Tibial nerve (tissue), 4 donors: ENCODE measurements around the gene COL11A2. TPM values are rescaled to one million over a fixed set of nuclear protein-coding genes. Genes with fewer than 3 reads are reported as not detected.

Source experiments
- DNase-seq, 2 donors: peaks; one replicate each; pipeline ENCODE4 v3.0.0-alpha.2; 2019; ENCODE audit warnings: low spot score in 2 of 2
- H3K27ac ChIP-seq, 4 donors: fragments of 200-600 bp; sonication (generic) in 3 of 4; one replicate each; pipeline ENCODE4 v1.5.1; 2017 to 2019; ENCODE audit warnings: mild to moderate bottlenecking in 1 of 4
- H3K27me3 ChIP-seq, 2 donors: fragments of 200-600 bp; sonication (generic) in 1 of 2; one replicate each; pipeline versions ENCODE4 v1.5.1 to v1.6.0; 2017 to 2019
- H3K36me3 ChIP-seq, 3 donors: fragments of 200-600 bp; sonication (generic); one replicate each; pipeline ENCODE4 v1.5.1; 2018 to 2019
- H3K4me1 ChIP-seq, 4 donors: fragments of 200-600 bp; sonication (generic) in 3 of 4; one replicate each; pipeline ENCODE4 v1.5.1; 2017 to 2019
- H3K4me3 ChIP-seq, 4 donors: fragments of 200-600 bp; sonication (generic) in 3 of 4; one replicate each; pipeline ENCODE4 v1.5.1; 2017 to 2019; ENCODE audit warnings: mild to moderate bottlenecking in 1 of 4, moderate library complexity in 1 of 4
- H3K9me3 ChIP-seq, 4 donors: fragments of 200-600 bp; sonication (generic) in 3 of 4; one replicate each; pipeline ENCODE4 v1.5.1; 2017 to 2019
- CTCF ChIP-seq, 5 experiments: fragments of 200-600 bp in 3 of 5; fragments of 450-650 bp in 2 of 5; sonication (generic) in 3 of 5; IDR thresholded peaks; one replicate each; pipeline ENCODE4 v1.5.1; 2016 to 2019; ENCODE audit warnings: antibody characterized with exemption in 5 of 5, mild to moderate bottlenecking in 3 of 5, moderate library complexity in 2 of 5
- EP300 ChIP-seq, 2 donors: sonication (generic); formaldehyde crosslinking; IDR thresholded peaks; one replicate each; pipeline ENCODE4 v1.6.1; 2017; ENCODE audit warnings: antibody characterized with exemption in 2 of 2, mild to moderate bottlenecking in 1 of 2
- POLR2A ChIP-seq, 2 donors: fragments of 450-650 bp; IDR thresholded peaks; one replicate each; pipeline ENCODE4 v1.6.1; 2017; ENCODE audit warnings: antibody characterized with exemption in 2 of 2, mild to moderate bottlenecking in 2 of 2, moderate library complexity in 2 of 2
- whole genome bisulfite sequencing, 2 donors: methylation state at CpG; one replicate each; pipeline ENCODE4 v1.1.5; 2018; 5-methylcytosine and 5-hydroxymethylcytosine counted together
- total RNA-seq, 4 donors: library from RNA; depleted of rRNA; stranded (reverse); fragments of >200 nt; gene quantifications; one replicate each; pipeline ENCODE4 v1.1.0, GENCODE V29; 2016

Gene COL11A2
- total RNA-seq, 4 donors from 2014 or later, result 1.5 to 4.3 (median 2.9) TPM

- Histone ChIP-seq H3K4me1 (no peaks in the 10 kb centered on the region), H3K27ac (no peak overlapping the region), H3K4me3 (no peak overlapping the region), H3K9me3 (no peaks in the 10 kb centered on the region), H3K36me3 (no peaks in the 10 kb centered on the region), H3K27me3 (no peaks in the 10 kb centered on the region)
- no peak for TF ChIP-seq POLR2A (IDR thresholded peaks at IDR 0.05)
- WGBS, 2 donors, result 73 to 89% methylated on average over 5 of the region's 5 CpGs
- DNase-seq, result no peak
Observed at GRCh38 chr6:33168639-33169038, 23.6 kb downstream of the COL11A2 start.

DNA sequence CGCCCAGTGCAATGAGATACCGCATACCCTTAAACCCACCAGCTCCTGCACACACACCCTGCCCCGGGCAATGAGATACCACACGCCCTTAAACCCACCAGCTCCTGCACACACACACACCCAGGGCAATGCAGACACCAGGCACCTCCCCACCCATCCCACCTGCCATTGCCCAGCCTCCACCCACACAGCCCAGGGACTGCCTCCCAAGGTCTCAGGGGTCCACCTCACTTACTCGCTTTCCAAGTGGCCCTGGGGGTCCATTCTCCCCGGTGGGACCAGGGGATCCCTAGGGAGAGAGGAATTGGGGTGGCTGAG lies 24.0 kb downstream of the COL11A2 start:
- no peak for DNase-seq
- TF ChIP-seq POLR2A (IDR thresholded peaks at IDR 0.05) (no peak), EP300 (IDR thresholded peaks at IDR 0.05) (no peak), CTCF (IDR thresholded peaks at IDR 0.05) (no peak)
- H3K27me3 ChIP-seq, result no peaks in the 10 kb centered on the region
- no peaks in the 10 kb centered on the region for H3K4me1 ChIP-seq
- no peaks in the 10 kb centered on the region for H3K36me3 ChIP-seq
- WGBS, 2 donors, result 79 to 87% methylated on average over 6 of the region's 6 CpGs
- no peak overlapping the region for H3K27ac ChIP-seq
- no peaks in the 10 kb centered on the region for H3K9me3 ChIP-seq
- no peak overlapping the region for H3K4me3 ChIP-seq

GRCh38 chr6:33167374-33168283 lies 24.6 kb downstream of the COL11A2 start:
- TF ChIP-seq EP300 (IDR thresholded peaks at IDR 0.05) (no peak), POLR2A (IDR thresholded peaks at IDR 0.05) (no peak), CTCF (IDR thresholded peaks at IDR 0.05) (no peak)
- no peaks in the 10 kb centered on the region for H3K36me3 ChIP-seq
- no peaks in the 10 kb centered on the region for H3K27me3 ChIP-seq
- H3K4me3 ChIP-seq, result no peak overlapping the region
- WGBS, 2 donors, result 84 to 91% methylated on average over 19 of the region's 19 CpGs
- H3K4me1 ChIP-seq, result no peaks in the 10 kb centered on the region
- no peak overlapping the region for H3K27ac ChIP-seq
- DNase-seq, result no peak
- no peaks in the 10 kb centered on the region for H3K9me3 ChIP-seq

DNA sequence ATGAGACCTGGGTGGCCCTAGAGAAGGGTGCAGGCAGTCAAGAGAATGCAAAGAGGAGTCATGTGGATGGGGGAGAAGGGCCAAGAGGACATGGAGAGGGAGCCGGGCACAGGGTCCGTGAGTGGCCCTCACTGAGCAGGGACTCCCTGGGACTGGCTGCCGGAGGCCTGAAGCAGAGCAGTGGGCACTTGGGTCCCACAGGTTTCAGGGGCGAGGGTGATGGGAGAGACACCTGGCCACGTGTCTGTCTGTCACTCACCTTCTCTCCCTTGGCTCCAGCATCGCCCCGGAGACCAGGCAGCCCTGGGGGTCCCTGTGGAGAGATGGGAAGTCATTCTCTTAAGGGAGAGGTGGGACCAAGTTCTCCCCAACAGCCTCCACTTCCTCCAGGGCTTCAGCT lies 25.5 kb downstream of the COL11A2 start:
- peaks cover 0 to 6% (median 2%) of the 10 kb centered on the region in 4 donors for H3K4me1 ChIP-seq
- H3K9me3 ChIP-seq, result no peaks in the 10 kb centered on the region
- TF ChIP-seq EP300 (IDR thresholded peaks at IDR 0.05), result no peak
- no peak for TF ChIP-seq POLR2A (IDR thresholded peaks at IDR 0.05)
- TF ChIP-seq CTCF (IDR thresholded peaks at IDR 0.05), result no peak
- H3K36me3 ChIP-seq, result no peaks in the 10 kb centered on the region
- DNase-seq, result no peak
- WGBS, 2 donors, result 90 to 91% methylated on average over 4 to 7 of the region's 7 CpGs
- no peaks in the 10 kb centered on the region for H3K27me3 ChIP-seq
- no peak overlapping the region for H3K27ac ChIP-seq
- no peak overlapping the region for H3K4me3 ChIP-seq

GRCh38 chr6:33166363-33166762 lies 25.9 kb downstream of the COL11A2 start:
- no peaks in the 10 kb centered on the region for H3K36me3 ChIP-seq
- no peaks in the 10 kb centered on the region for H3K27me3 ChIP-seq
- 88 to 89% methylated on average over 6 of the region's 6 CpGs for WGBS, 2 donors
- H3K4me1 ChIP-seq, result peaks cover 0 to 11% (median 4%) of the 10 kb centered on the region in 4 donors
- no peak for DNase-seq
- no peak overlapping the region for H3K4me3 ChIP-seq
- H3K27ac ChIP-seq, result no peak overlapping the region
- no peak for TF ChIP-seq CTCF (IDR thresholded peaks at IDR 0.05)
- TF ChIP-seq EP300 (IDR thresholded peaks at IDR 0.05), result no peak
- no peak for TF ChIP-seq POLR2A (IDR thresholded peaks at IDR 0.05)
- H3K9me3 ChIP-seq, result no peaks in the 10 kb centered on the region
